GM10847 (cell line): ENCODE data around the gene LPCAT2.

Experiments
- POLR2A ChIP-seq: IDR thresholded peaks from 2 replicates; pipeline ENCODE4 v1.6.1; 2011; ENCODE audit not compliant: insufficient read length; ENCODE audit errors: extremely low read depth

The LPCAT2 gene

DNA sequence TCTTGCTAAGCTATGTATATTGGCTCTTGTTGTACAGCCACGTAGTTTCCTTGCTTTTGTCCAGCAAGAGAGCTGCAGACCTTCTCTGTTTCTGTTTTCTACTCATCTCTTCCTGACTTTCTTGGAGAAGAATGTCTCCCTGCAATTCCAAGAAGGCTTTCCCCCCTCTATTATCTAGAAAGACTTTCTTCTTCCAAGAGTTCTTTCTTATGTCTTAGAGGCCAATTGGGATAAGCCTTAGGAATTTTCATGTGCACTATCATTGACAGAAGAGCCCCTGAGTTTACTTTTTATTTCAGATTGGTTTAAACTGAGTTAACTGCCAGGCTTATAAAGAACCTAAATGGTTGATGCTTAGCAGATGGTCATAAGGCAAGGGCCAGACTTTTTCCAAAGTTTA, 66.6 kb downstream of the LPCAT2 start:
- TF ChIP-seq POLR2A = no peak

GRCh38 chr16:55576384-55576783, 67.5 kb downstream of the LPCAT2 start:
- TF ChIP-seq POLR2A = no peak

DNA sequence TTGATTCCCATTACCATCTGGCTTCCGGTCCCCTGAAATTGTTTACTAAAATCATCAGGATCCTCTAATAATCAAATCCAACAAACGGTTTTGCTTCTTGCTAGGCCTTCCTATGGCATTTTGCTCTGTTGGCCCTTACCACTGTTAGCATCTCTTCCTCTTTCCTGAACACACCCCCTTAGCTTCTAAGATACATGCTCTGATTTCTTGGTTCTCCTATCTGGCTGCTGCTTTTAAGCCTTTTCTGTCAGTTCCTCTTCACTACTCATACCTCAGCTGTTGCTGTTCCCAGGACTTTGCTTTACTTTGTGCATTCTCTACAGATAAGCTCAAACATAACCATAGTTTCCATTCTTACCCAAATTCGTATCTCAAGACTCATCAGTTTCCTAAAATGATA, 69.0 kb downstream of the LPCAT2 start:
- no peak for TF ChIP-seq POLR2A

GRCh38 chr16:55585631-55586030, 76.8 kb downstream of the LPCAT2 start:
- no peak for TF ChIP-seq POLR2A

GRCh38 chr16:55588799-55589198, 79.9 kb downstream of the LPCAT2 start:
- TF ChIP-seq POLR2A = no peak

DNA sequence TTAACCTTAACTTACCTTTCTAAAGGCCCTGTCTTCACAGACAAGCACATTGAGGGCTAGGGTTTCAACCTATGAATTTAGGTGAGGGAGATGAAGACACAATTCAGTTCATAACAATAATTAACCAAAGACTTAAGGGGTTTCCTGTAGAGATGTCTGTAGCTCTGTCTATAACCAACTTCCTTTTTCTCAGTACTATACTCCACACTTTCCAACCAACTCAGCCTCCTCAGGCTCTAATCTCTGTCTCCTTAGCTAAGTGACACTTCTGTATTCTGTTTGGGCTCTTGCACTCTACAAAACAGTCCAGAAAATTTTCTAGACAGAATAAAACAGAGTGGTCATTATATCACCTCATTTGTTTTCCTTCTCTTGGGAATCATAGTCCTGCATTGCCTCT, 83.4 kb downstream of the LPCAT2 start:
- no peak for TF ChIP-seq POLR2A

GRCh38 chr16:55597928-55598327, 89.1 kb downstream of the LPCAT2 start:
- no peak for TF ChIP-seq POLR2A

DNA sequence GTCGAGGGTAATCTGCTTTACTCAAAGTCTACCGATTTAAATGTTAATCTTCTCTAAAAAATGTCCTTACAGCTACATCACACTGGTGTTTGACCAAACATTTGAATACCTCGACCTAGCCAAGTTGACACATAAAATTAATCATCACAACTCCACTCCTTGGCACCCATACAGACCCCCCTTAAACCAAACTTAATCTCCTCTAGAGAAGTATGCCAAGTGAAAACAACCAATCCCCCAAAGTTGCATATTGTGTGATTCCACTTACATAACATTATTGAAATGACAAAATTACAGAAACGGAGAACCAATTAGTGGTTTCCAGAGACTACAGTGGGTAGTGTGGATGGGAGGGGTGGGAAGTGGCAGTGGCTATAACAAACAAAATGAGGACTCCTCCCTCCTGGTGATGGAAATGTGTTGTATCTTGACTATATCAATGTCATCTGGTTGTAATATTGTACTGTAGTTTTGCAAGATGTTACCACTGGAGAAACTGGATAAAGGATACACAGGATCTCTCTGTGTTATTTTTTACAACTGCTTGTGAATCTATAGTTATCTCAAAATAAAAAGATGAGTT, 97.0 kb downstream of the LPCAT2 start:
- no peak for TF ChIP-seq POLR2A

DNA sequence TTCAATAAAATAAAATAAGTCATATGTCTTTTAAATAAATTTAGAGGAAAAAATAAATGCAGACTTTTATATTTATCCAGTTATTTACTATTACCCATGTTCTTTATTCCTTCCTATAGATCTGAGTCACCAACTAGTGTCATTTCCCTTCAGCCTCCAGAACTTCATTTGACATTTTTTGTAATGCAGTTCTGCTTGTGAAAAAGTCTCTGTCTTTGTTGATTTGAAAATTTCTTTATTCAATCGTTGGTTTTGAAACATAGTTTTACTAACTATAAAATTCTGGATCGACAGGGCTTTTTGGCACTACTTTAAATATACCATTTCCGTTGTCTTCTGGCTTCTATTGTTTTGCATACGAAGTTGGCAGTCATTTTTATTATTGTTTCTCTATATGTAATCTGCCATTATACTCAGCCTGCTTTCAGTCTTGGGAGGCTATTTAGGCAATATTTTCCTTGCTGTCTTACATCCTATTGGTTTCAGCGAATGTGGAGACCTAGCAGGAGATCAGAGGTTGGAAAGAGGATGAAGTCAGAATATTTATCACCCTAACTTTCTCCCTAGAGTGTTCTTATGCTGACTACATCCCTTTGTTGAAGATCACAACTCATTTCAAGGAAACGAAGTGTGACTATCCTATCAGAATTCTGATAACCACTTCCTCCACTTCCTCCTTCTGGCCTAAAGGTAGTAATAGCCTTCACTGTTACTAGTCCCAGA, 104.9 kb downstream of the LPCAT2 start:
- TF ChIP-seq POLR2A = no peak

DNA sequence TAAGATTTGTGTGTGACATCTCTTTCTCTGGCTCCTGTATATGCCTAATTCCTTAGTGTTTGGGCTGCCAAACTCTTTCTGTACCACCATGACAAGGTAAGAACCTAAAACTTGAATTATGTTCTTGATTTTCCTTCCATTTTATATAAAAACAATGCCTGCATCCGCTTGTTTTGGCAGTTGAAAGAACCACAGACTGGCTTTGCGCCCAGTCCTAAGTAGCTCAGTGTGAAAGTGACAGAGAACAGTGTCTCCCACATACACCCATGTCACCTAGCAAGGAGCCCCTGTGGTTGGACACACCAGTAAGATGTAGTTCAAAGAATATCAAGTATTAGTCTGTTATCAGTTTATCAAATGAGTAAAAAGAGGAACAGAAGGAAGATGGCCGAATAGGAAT, 106.2 kb downstream of the LPCAT2 start:
- TF ChIP-seq POLR2A = no peak

- no peak for TF ChIP-seq POLR2A
These were observed 112.9 kb downstream of the LPCAT2 start for GRCh38 chr16:55621771-55622170.

DNA sequence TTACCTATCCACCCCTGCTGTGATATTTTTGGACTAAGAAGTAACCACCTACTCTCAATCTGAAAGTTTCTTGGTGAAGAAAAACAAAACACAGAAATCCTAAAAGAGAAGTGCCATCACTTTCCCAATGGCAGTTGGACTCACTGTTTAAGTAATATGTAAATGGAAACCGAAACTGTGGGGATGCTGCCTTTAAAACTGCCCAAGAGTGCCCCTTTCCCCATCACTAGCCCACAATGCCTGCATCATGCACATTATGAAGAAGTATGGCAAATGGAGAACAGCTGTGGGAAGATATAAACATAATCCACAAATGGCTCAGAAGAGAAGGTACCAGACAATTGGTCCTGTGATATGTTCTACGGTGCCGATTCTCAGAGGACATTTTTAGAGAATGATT, 113.4 kb downstream of the LPCAT2 start:
- no peak for TF ChIP-seq POLR2A

- TF ChIP-seq POLR2A = no peak
These were observed 114.2 kb downstream of the LPCAT2 start for GRCh38 chr16:55622930-55623561.

GRCh38 chr16:55623640-55624039, 114.8 kb downstream of the LPCAT2 start:
- TF ChIP-seq POLR2A = no peak

DNA sequence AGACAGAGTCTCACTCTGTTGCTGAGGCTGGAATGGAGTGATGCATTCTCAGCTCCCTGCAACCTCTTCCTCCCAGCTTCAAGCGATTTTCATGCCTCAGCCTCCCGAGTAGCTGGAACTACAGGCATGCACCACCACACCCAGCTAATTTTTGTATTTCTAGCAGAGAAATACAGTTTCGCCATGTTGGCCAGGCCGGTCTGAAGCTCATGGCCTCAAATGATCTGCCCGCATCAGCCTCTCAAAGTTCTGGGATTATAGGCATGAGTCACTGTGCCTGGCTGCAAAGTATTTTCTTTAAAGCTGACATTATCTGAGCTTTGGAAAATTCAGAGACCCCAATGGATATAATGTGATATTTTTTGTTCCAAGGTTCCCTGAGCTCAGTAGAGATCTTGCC, 115.8 kb downstream of the LPCAT2 start:
- TF ChIP-seq POLR2A = no peak

- no peak for TF ChIP-seq POLR2A
These were observed 117.0 kb downstream of the LPCAT2 start for GRCh38 chr16:55625843-55626242.
